Measurements from ENCODE around the gene UBQLN4.

The UBQLN4 gene

GRCh38 chr1:156063997-156064285 lies 10.3 kb upstream of the UBQLN4 start (continued):
- TF ChIP-seq ZNF398 (tag by site-specific recombination; IDR thresholded peaks at IDR 0.05) (peak; percentile 52), ZSCAN16 (tag by site-specific recombination; IDR thresholded peaks at IDR 0.05) (no peak), EGR2 (tag by site-specific recombination; IDR thresholded peaks at IDR 0.05; ENCODE audit: low read depth) (peak; percentile 55; the same call in 1 of the 2 replicates), SP7 (tag by site-specific recombination; IDR thresholded peaks at IDR 0.05) (0 out of 2 replicates have a peak, but pooled peaks have one; percentile 18), ZNF701 (tag by site-specific recombination; IDR thresholded peaks at IDR 0.05) (no peak), IKZF3 (tag by site-specific recombination; IDR thresholded peaks at IDR 0.05) (0 out of 2 replicates have a peak, but pooled peaks have one; percentile 30), ZNF645 (tag by site-specific recombination; IDR thresholded peaks at IDR 0.05) (no peak), ZNF629 (tag by site-specific recombination; IDR thresholded peaks at IDR 0.05) (peak; percentile 39; the same call in 1 of the 2 replicates), PBX3 (CRISPR knock-in tag; IDR thresholded peaks at IDR 0.05) (no peak), ZNF488 (tag by site-specific recombination; IDR thresholded peaks at IDR 0.05) (no peak), ZNF266 (tag by site-specific recombination; IDR thresholded peaks at IDR 0.05; ENCODE audit: low read depth) (no peak), KLF9 (tag by site-specific recombination; IDR thresholded peaks at IDR 0.05; ENCODE audit: low read depth) (no peak), ZFHX2 (tag by site-specific recombination; conservative IDR thresholded peaks at IDR 0.05) (no peak; the same call in 1 of the 2 replicates), ZIC2 (tag by site-specific recombination; IDR thresholded peaks at IDR 0.05) (peak; percentile 89), ZBTB48 (tag by site-specific recombination; IDR thresholded peaks at IDR 0.05) (peak; percentile 8; the same call in 1 of the 2 replicates), ZNF621 (tag by site-specific recombination; IDR thresholded peaks at IDR 0.05) (no peak), PATZ1 (tag by site-specific recombination; IDR thresholded peaks at IDR 0.05) (peak; percentile 24; the same call in 1 of the 2 replicates), ZNF341 (tag by site-specific recombination; IDR thresholded peaks at IDR 0.05; ENCODE audit: low read depth) (no peak), HIC1 (tag by site-specific recombination; IDR thresholded peaks at IDR 0.05) (no peak), ZNF529 (tag by site-specific recombination; IDR thresholded peaks at IDR 0.05; ENCODE audit: insufficient replicate concordance) (no peak), ZSCAN4 (tag by site-specific recombination; IDR thresholded peaks at IDR 0.05) (peak; percentile 71), ZNF600 (tag by site-specific recombination; IDR thresholded peaks at IDR 0.05) (peak; percentile 63; the same call in 1 of the 2 replicates)
